GM18861 (cell line): ENCODE data around the gene PDE4B.
A peak's percentile ranks its signal among the peaks of the same experiment; 100 is the strongest.

Experiments
- ATAC-seq: cut with Tn5 transposase; IDR thresholded peaks from one replicate; pipeline ENCODE4 v1.9.1; 2021; ENCODE audit not compliant: unreplicated experiment

PDE4B gene

DNA sequence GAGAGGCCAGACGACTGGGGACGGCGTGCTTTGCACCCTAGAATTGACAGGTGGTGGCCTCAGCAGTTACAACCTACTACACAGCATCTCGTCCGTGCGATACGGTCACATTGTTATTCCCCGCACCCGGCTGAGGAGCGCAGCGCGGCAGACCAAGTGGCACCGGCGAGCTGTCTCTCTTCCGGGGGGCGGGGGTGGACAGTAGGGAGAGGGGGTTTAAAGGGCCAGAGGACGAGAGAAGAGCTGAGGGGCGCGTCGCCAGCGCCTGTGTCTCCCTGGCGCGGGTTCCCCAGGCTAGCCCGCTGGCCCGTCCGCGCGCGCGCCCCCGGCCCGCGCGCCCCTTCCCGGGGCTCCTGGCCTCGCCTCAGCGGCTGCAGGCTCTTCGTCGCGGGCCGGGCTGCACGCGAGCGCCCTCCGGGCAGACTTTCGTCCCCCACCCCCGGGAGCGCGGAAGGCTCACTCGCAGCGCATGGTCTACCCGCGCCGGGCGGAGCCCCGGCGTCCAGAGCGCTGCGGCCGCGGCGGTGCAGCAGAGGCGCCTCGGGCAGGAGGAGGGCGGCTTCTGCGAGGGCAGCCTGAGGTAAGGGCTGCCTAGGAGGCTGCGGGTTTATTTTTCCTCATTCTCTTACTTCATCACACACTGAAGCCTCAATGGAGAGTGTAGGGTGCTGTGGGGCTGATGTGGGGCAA, at the start of gene PDE4B:
TSS of gene PDE4B (plus strand) at position 227 of the 690 bp plus-strand sequence.
- no peak for ATAC-seq

DNA sequence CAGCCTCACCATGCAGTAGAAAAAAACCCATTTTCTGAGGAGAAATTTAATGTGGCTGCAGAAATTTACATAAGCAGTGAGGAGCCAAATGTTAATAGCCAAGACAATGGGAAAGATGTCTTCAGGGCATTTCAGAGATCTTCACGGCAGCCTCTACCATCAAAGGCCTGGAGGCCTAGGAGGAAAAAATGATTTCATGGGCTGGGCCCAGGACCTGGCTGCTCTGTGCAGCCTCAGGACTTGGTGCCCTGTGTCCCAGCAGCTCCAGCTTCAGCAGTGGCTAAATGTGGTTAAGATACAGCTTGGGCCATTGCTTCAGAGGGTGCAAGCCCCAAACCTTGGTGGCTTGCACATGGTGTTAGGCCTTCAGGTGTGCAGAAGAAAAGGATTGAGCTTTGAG, 48.0 kb upstream of the PDE4B start:
- no peak for ATAC-seq

GRCh38 chr1:65751961-65752360, 40.7 kb upstream of the PDE4B start:
- no peak for ATAC-seq

DNA sequence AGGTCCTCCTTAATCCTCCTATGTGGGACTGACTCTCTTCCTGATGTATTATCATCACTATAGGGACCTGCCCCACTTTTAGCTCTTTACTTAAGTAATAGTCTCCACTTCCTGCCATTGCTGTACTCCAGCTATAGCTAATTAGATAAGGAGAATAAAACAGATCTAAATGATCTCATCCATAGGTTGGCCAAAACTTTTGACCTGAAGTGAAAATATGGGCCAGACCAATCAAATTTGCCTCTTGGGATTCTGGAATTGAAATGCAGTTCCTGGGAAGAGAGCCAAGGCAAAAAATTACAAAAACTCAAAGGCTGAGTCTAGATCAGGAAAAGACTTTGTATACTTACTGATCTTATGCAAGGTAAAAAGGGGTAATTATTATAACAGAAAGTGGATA, 36.1 kb upstream of the PDE4B start:
- ATAC-seq, result no peak

GRCh38 chr1:65757531-65757930, 35.2 kb upstream of the PDE4B start:
- no peak for ATAC-seq

DNA sequence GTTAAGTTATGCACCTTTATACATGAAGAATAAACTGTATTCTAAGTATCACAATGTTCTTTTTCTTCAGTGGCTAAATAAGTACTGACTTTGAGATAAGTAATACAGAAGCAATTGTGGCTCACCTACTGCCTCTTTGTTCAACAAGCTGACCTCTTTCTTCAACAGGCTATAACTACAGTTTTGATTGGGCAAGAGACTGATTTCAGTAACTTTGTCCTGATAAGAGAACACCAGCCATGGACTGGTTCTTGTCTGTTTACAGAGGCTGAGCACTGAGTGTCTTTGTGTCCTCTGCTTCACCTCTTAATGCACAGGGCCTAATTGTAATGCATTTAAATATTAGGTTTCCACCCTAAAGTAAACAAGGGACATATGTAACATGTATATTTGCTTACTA, 34.6 kb upstream of the PDE4B start:
- ATAC-seq, result no peak

- ATAC-seq, result no peak
Observed at GRCh38 chr1:65759516-65759915, 33.2 kb upstream of the PDE4B start.

DNA sequence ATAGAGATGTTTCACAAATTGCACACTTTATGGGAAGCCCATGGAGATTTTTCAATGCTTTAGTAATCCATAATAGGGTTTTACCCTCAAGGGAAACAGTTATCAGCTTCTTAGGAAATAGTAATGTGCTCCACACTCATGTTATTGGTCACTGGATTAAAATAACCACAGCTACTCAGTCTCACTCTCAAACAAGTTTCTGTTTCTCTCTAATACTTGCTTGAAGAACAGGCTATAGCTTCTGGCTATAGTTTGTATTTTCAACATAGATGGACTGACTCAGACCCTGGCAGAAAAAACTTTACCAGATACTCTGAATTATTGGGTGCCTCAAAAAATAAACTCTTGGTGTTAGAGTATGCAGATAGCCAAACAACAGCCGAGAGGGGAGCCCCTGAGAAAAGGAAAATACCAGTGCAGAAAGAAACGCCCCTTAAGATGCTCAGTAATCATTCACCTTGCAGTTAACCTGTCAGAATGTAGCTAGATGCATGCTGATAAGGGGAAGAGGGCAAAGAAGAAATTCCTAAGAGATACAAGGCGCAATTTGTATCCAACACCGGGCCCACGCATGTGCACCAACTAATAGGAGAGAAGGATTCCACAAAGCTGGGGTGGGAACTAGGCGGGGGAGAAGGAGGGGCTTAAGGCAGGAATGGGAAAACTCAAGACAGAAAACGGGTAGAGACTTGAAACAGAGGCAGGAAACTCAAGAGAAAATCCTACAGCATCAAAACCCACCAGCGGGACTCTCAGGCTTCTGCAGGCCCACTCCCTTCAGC, 30.4 kb upstream of the PDE4B start:
- ATAC-seq, result no peak

DNA sequence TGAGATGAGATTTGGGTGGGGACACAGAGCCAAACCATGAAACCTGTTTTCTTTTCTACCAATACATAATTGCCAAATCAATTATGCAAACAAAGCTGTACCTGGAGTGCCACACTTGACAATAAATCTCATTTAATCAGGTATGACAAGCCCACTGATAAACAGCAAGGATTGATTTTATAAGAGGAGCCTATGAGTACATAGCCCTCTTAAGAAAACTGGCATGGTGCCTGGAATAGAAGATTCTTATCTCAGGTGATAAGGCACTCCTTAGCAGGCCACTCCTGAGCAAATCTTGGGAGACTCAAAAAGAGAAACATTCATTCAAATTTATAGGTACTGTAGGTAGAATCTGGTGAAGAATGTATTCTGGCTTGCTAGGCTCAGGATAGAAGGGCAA, 28.6 kb upstream of the PDE4B start:
- no peak for ATAC-seq

DNA sequence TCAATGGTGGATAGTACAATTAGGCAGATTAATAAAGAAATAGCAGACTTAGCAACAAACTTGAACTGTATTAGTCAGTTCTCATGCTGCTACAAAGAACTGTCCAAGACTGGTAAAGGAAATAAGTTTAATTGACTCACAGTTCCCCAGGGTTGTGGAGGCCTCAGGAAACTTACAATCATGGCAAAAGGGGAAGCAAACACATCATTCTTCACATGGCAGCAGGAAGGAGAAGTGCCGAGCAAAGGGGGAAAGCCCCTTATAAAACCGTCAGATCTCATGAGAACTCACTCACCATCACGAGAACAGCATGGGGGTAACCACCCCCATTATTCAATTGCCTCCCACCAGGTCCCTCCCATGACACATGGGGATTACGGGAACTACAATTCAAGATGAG, 27.1 kb upstream of the PDE4B start:
- ATAC-seq, result no peak

GRCh38 chr1:65769636-65770035, 23.1 kb upstream of the PDE4B start:
- ATAC-seq, result no peak

- ATAC-seq, result no peak
Observed at GRCh38 chr1:65772607-65773006, 20.1 kb upstream of the PDE4B start.

DNA sequence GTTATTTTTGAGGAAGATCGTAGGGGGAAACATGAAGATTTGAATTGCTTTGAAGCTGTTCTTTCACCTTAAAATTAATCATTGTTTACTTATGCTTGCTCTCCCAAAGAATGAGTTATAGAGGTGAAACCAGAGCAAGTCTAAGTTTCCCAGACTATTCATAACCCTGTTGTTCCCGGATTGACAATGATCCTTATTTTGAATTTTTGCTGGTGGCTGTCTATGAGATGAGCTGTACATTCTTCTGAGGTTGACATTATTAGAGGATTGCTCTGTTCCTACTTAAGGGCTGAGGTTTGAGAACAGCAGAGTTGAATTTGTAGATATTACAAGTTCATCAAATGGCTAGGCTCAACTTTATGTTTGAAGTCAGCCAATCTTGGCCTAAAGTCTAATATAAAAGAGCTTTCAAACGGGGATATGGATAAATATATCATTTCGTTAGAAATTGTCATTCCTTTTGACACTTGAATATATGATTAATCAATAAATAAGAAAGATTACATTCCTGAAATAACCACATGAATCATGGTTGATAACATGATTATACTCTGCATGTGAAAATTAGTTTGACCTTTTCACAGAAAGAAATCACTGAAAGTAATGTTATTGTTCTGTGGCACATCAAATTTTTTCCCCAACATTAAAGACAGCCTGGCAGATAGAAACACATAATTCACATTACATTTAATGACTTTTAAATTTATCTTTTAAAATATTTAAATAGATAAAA, 19.1 kb upstream of the PDE4B start:
- ATAC-seq, result no peak

GRCh38 chr1:65788762-65789161, 3.9 kb upstream of the PDE4B start:
- no peak for ATAC-seq

DNA sequence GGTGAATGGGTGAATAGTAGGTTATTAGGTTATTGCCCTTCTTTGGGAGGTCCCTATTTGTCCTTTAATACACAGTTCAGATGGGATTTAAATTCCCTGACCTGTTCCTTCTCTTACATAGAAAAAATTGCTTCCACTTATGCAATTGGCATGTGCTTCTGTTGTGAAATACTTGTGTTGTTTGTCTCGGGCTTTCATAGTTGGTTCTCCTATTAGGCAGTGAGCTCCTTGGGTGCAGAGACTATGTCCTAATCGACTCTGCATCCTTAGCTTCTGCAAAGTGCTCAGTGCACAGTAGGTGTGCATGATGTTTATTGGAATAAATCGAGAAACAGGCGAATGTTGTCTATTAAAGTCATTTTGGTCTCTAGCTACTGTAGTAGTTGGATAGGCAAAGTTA, 1.3 kb upstream of the PDE4B start:
- no peak for ATAC-seq

- ATAC-seq, result no peak
Observed at GRCh38 chr1:65791801-65792668, 660 bp upstream of the PDE4B start.

- no peak for ATAC-seq
Observed at GRCh38 chr1:65793359-65793732, 651 bp downstream of the PDE4B start.

DNA sequence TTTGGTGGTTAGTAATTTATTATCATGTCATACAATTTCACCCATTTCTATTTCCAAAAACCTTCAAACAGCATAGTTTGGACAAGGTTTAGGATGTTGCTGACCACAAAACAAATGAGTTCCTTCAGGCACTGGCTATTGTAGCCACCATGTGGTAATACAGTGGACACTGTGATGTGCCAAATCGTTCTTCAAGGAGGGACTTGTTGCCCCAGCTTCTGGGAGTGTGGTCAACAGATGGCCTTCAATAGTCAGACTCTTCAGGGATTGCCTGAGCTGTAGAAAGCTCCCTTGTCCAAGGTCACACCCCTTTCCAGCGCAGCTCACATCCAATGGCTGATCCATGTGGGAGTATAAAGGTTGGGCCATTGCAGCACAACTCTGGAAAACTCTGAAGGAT, 2.6 kb downstream of the PDE4B start:
- ATAC-seq, result no peak

DNA sequence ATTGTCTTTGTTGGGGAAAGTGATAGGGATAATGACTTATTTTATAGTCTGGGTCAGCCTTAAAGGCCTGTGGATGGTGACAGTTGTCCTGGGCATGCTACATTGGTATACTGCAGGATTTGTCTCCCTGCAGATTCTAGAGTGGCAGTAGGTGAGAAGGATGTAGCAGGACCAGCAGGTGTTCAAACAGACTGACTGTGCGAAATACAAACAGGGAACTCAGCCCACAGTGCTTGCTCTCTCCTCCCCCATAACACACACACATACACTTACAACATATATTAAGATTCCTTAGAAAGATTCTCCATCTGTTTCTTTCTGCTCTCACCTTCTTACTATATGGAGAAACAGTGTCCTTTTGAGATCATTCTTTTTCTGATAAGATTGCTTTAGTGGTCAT, 6.9 kb downstream of the PDE4B start:
- no peak for ATAC-seq

DNA sequence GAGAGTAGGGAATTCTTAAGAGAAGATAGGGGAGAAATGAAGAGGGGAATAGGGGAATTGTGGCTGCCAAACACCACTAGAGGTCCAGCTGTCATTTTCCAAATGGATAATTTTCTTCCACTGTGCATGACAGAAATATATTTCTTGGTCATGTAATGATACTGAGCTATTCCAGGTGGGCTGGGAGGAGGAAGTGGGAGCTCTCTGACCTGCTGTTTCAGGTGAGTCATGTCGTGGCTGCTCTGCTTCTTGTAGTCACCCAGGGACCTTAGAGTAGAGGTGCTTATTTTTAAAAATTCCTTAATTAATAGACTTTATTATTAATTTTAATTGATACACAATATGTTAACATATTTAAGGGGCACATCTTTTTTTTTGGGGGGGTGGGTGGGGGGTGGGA, 11.9 kb downstream of the PDE4B start:
- no peak for ATAC-seq

DNA sequence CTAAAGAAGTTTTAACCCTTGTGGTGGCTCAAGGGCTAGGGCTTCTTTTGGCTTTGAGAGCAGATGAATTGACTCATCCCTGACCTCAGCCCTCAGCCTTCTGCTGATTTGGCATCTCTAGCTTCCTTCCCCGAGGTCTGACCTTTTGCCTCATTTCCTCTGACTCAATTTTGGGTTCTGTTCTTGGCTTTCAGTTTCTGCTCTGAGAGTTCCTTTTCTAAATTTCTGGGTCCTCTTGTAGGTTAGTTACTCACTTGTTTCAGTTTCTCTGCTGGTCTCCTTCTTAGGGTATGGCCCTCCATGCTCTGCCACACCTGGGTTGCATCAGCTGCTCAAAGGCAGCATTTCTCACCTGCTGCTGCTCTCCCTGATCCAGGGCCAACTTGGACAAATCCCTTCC, 19.4 kb downstream of the PDE4B start:
- peak; percentile 98 for ATAC-seq
